K562 treated with DMSO at 1 percent for 24 hours (cell line): ENCODE measurements around the gene CLCN2. TPM values are rescaled to one million over a fixed set of nuclear protein-coding genes. Genes with fewer than 3 reads are reported as not detected.

Source experiments
- total RNA-seq: library from RNA; unstranded; fragments of 300-600 nt; gene quantifications from 2 replicates; pipeline ENCODE4 v1.2.3, GENCODE V29; 2022; ENCODE audit warnings: low read depth; ENCODE audit not compliant: insufficient read depth

The CLCN2 gene
- total RNA-seq: 9.1 and 10.1 TPM in 2 replicates

GRCh38 chr3:184361532-184361931 lies at the start of gene CLCN2, which contains the start of gene POLR2H:
Gene CLCN2 (minus strand): TSS chr3:184361605. CDS start chr3:184361479, 126 bp downstream.
Gene POLR2H (plus strand): TSS chr3:184361710. CDS start chr3:184363493, 1,783 bp downstream.

GRCh38 chr3:184379358-184380184 lies 18.2 kb upstream of the CLCN2 start, which contains the start of gene CHRD:
Gene CHRD (plus strand): TSS chr3:184380054. CDS start chr3:184380319, 265 bp downstream.

GRCh38 chr3:184377882-184378445 lies 16.6 kb upstream of the CLCN2 start, which contains the start of gene THPO:
Gene THPO (minus strand): TSS chr3:184378207. CDS start chr3:184376259, 1,948 bp downstream.

GRCh38 chr3:184337399-184337714 lies 24.0 kb downstream of the CLCN2 start, which contains the start of gene FAM131A:
Gene FAM131A (plus strand): TSS chr3:184337600. CDS start chr3:184337631, 31 bp downstream.

GRCh38 chr3:184314363-184314699 lies 47.1 kb downstream of the CLCN2 start, which contains the start of gene EIF4G1:
Gene EIF4G1 (plus strand): TSS chr3:184314606. CDS start chr3:184315797, 1,191 bp downstream.

GRCh38 chr3:184298759-184299487 lies 62.5 kb downstream of the CLCN2 start, which contains the start of gene PSMD2:
Gene PSMD2 (plus strand): TSS chr3:184299241. CDS start chr3:184299267, 26 bp downstream.

Other genes starting within 250 kb of the CLCN2 start
- 54.7 and 56.3 TPM in 2 replicates for gene EIF2B5, start 226.2 kb downstream of the CLCN2 start, total RNA-seq
- gene DVL3, start 206.2 kb downstream of the CLCN2 start, total RNA-seq: 60.4 and 65.5 TPM in 2 replicates
- 632 and 681 TPM in 2 replicates for gene AP2M1, start 186.8 kb downstream of the CLCN2 start, total RNA-seq
- gene ABCF3, start 175.4 kb downstream of the CLCN2 start, total RNA-seq: 47.8 and 56.9 TPM in 2 replicates
- not detected in 2 replicates for gene VWA5B2, start 132.0 kb downstream of the CLCN2 start, total RNA-seq
- gene ALG3, start 112.6 kb downstream of the CLCN2 start, total RNA-seq: 77.9 and 79.5 TPM in 2 replicates
- 10.4 and 14.7 TPM in 2 replicates for gene EEF1AKMT4, start 111.9 kb downstream of the CLCN2 start, total RNA-seq
- 0.43 TPM in 1 of 2 replicates, not detected in the other for gene CAMK2N2, start 100.1 kb downstream of the CLCN2 start, total RNA-seq
- not detected in 2 replicates for gene ECE2, start 85.6 kb downstream of the CLCN2 start, total RNA-seq
- gene PSMD2, start 62.4 kb downstream of the CLCN2 start, total RNA-seq: 448 and 463 TPM in 2 replicates
- gene EIF4G1, start 47.0 kb downstream of the CLCN2 start, total RNA-seq: 223 and 230 TPM in 2 replicates
- 22.9 and 24.4 TPM in 2 replicates for gene FAM131A, start 24.0 kb downstream of the CLCN2 start, total RNA-seq
- 93.4 and 94.2 TPM in 2 replicates for gene POLR2H, start 105 bp upstream of the CLCN2 start, total RNA-seq
- 0.78 and 1.3 TPM in 2 replicates for gene THPO, start 16.6 kb upstream of the CLCN2 start, total RNA-seq
- 0.43 and 0.71 TPM in 2 replicates for gene CHRD, start 18.4 kb upstream of the CLCN2 start, total RNA-seq
- not detected in 2 replicates for gene EPHB3, start 200.2 kb upstream of the CLCN2 start, total RNA-seq